ENCODE data around the gene SFXN5. TPM values are rescaled to one million over a fixed set of nuclear protein-coding genes. Genes with fewer than 3 reads are reported as not detected.

Gene SFXN5
- polyA plus RNA-seq, 2 of the 4 experiments (the other 2 are of a cell fraction): 16.7 to 19.6 TPM

DNA sequence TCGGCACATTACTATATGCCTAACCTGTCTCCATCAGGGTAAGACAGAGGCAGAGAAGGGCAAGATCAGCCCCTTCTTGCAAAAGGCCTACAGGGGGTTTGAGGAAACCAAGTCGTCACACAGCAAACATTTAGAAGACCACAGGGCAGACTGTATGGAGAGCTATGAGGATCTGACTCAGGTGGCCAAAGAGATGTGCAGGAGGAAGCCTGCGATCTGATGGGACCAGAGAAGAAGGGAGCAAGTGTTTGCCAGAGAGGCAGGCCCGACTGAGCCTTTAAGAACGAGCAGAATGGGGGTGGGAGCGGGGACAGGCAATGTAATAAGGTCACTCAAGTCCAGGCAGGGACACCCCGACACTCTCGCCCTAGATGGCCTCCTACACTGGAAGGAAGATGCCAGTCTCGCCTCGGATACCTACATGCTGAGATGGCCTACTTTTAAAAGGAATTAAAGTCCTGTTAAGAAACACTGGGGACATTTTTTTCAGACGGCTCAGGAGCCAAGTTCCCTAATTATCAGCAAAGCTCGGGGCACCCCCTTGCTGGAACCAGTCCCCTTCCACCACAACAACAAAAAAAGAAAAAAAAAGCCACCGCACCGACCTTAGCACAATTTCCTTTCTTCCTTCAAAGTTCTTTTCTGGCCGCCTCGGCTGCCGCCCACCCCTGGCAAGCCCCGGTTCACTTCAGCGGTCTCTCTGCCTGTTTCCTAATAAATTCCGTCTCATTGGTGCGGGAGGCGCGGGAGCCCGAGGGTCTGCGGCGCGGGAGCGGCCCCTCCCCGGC, 1.5 kb downstream of the SFXN5 start:
- H3K9me3 ChIP-seq: no peaks in the 10 kb centered on the region
- H3K4me1 ChIP-seq: peaks cover 37% of the 10 kb centered on the region
- POLR2A ChIA-PET: no interaction called here
- H3K4me3 ChIP-seq: peak overlapping the region; percentile 79
- peak overlapping the region; percentile 96 for H3K4me2 ChIP-seq
- H3K27ac ChIP-seq: peak overlapping the region; percentile 87 to 93
- no peak for FAIRE-seq
- TF ChIP-seq, protein P1, sequence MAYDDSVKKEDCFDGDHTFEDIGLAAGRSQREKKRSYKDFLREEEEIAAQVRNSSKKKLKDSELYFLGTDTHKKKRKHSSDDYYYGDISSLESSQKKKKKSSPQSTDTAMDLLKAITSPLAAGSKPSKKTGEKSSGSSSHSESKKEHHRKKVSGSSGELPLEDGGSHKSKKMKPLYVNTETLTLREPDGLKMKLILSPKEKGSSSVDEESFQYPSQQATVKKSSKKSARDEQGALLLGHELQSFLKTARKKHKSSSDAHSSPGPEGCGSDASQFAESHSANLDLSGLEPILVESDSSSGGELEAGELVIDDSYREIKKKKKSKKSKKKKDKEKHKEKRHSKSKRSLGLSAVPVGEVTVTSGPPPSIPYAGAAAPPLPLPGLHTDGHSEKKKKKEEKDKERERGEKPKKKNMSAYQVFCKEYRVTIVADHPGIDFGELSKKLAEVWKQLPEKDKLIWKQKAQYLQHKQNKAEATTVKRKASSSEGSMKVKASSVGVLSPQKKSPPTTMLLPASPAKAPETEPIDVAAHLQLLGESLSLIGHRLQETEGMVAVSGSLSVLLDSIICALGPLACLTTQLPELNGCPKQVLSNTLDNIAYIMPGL (CRISPR knock-in tag; IDR thresholded peaks at IDR 0.05; ENCODE audit: borderline replicate concordance): no peak
- TF ChIP-seq ZNF302 (CRISPR knock-in tag; IDR thresholded peaks at IDR 0.05) (no peak), ZFP36 (IDR thresholded peaks at IDR 0.05; ENCODE audit: borderline replicate concordance, partially characterized antibody) (no peak)
- 14% methylated on average over 29 of the region's 29 CpGs for WGBS (ENCODE audit: missing lambda C conversion rate)
- ATAC-seq: no peak
- no peak for DNase-seq (ENCODE audit: low read depth in 1 of 2, low spot score in 1 of 2)
- CTCF ChIA-PET: interaction anchor here (0.9 to 1.4 kb wide), 3 partner anchors 11 to 78 kb away, joined by 3 to 4 read pairs (median 3); no protein-coding TSS in a partner anchor

DNA sequence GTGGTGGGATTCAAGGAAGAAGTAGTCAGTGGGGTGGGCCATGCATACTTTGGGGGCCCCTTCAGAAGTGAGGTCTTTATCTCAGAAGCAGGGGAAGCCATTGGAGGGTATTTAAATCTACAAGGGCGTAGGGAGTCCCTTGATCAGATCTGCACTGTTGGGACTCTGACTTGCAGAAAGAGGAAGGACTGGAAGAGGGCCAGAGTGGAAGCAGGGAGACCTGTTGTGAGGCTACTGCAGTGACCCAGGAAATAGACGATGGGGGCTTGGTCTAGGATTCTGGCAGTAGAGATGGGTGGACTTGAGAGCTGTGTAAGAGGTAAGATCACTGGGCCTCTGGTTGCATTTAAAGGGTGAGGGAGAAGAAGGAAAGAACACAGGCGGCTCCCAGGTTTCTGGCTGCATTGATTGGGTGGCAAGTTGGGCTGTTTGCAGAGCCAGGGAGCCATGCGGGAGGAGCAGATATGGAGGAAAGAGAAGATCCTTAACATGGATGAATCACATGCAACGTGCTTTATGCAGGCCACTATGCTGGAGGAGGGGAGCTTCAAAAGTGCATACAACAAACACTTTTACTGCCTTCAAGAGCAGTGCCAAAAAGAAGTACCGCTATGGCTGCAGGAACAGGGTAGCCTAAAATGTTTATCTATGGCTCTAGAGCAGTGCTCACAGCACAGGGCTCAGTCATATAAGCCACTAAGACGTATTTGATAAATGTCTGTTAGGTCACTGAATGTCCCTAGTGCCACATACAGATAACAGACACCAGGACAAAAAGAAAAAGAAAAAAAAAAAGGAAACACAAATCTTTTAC, 2.3 kb downstream of the SFXN5 start:
- no peak for ATAC-seq
- Histone ChIP-seq H3K4me1 (peaks cover 45% of the 10 kb centered on the region), H3K27ac (peak overlapping the region; percentile 87 to 93; a peak in 5 of 6 replicates), H3K9me3 (no peaks in the 10 kb centered on the region), H3K4me2 (peak overlapping the region; percentile 96), H3K4me3 (peak overlapping the region; percentile 79)
- CTCF ChIA-PET: interaction anchor here (0.7 to 1.3 kb wide), 3 partner anchors 11 to 77 kb away, joined by 3 to 4 read pairs (median 3); no protein-coding TSS in a partner anchor
- FAIRE-seq: no peak
- WGBS (ENCODE audit: missing lambda C conversion rate): 75% methylated on average over 7 of the region's 7 CpGs
- POLR2A ChIA-PET: no interaction called here
- no peak for DNase-seq (ENCODE audit: low read depth in 1 of 2, low spot score in 1 of 2)
- TF ChIP-seq CHD4 (IDR thresholded peaks at IDR 0.05; ENCODE audit: borderline replicate concordance) (no peak), GATA3 (IDR thresholded peaks at IDR 0.05; ENCODE audit: borderline replicate concordance) (no peak)
- TF ChIP-seq, protein P2, sequence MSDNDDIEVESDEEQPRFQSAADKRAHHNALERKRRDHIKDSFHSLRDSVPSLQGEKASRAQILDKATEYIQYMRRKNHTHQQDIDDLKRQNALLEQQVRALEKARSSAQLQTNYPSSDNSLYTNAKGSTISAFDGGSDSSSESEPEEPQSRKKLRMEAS (IDR thresholded peaks at IDR 0.05): no peak

DNA sequence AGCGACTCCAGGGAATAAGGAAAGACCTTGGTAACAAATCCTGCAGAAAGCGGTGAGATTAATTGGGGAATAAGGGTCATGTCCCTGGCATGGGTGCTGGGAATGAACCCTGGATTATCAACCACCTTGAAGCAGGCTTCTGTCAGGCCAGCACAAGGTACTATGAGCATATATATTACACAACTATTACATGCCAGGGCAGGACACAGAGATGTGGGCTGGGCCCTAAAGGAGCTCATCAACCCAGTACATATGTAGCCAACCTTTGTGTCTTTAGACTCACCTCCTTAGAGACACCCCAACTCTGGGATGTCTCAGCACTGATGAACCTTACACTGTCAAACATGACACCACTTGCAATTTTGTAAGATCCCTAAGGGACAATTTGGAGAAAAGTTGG, 3.4 kb downstream of the SFXN5 start:
- DNase-seq (ENCODE audit: low read depth in 1 of 2, low spot score in 1 of 2) (no peak), FAIRE-seq (no peak), ATAC-seq (no peak)
- TF ChIP-seq, protein P3, sequence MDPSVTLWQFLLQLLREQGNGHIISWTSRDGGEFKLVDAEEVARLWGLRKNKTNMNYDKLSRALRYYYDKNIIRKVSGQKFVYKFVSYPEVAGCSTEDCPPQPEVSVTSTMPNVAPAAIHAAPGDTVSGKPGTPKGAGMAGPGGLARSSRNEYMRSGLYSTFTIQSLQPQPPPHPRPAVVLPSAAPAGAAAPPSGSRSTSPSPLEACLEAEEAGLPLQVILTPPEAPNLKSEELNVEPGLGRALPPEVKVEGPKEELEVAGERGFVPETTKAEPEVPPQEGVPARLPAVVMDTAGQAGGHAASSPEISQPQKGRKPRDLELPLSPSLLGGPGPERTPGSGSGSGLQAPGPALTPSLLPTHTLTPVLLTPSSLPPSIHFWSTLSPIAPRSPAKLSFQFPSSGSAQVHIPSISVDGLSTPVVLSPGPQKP (IDR thresholded peaks at IDR 0.05; ENCODE audit: low read depth, low read length): no peak
- TF ChIP-seq FOXS1 (CRISPR knock-in tag; IDR thresholded peaks at IDR 0.05) (no peak), SREBF2 (IDR thresholded peaks at IDR 0.05) (no peak), BHLHE40 (IDR thresholded peaks at IDR 0.05; ENCODE audit: low read depth, low read length) (no peak), RFX5 (IDR thresholded peaks at IDR 0.05) (no peak), JUNB (IDR thresholded peaks at IDR 0.05) (no peak), FOSB (CRISPR knock-in tag; IDR thresholded peaks at IDR 0.05) (no peak), RAD21 (conservative IDR thresholded peaks at IDR 0.05 in 1 of 2, IDR thresholded peaks at IDR 0.05 in 1 of 2) (no peak), POLR2AphosphoS2 (conservative IDR thresholded peaks at IDR 0.05; ENCODE audit: low read length) (no peak)
- TF ChIP-seq, protein P4, sequence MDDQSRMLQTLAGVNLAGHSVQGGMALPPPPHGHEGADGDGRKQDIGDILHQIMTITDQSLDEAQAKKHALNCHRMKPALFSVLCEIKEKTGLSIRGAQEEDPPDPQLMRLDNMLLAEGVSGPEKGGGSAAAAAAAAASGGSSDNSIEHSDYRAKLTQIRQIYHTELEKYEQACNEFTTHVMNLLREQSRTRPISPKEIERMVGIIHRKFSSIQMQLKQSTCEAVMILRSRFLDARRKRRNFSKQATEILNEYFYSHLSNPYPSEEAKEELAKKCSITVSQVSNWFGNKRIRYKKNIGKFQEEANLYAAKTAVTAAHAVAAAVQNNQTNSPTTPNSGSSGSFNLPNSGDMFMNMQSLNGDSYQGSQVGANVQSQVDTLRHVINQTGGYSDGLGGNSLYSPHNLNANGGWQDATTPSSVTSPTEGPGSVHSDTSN (IDR thresholded peaks at IDR 0.05): no peak
- POLR2A ChIA-PET: no interaction called here
- 87% methylated on average over 2 of the region's 2 CpGs for WGBS (ENCODE audit: missing lambda C conversion rate)
- H3K27ac ChIP-seq: peak overlapping the region in 1 of 2 experiments; percentile 2; a peak in 1 of 6 replicates
- H3K4me1 ChIP-seq: peaks cover 56% of the 10 kb centered on the region
- no peak overlapping the region for H3K4me3 ChIP-seq
- CTCF ChIA-PET: no interaction called here
- peak overlapping the region; percentile 96; the same call in 1 of the 3 replicates for H3K4me2 ChIP-seq
- H3K9me3 ChIP-seq: no peaks in the 10 kb centered on the region
